GM10266 (cell line): Measurements from ENCODE around the gene KCNK2.

Experiments
- DNase-seq: peaks from one replicate; pipeline ENCODE4 v3.0.0; 2012; ENCODE audit errors: extremely low spot score
- CTCF ChIP-seq: IDR thresholded peaks from 2 replicates; pipeline ENCODE4 v1.5.1; 2012; ENCODE audit warnings: mild to moderate bottlenecking, low read depth; ENCODE audit not compliant: control insufficient read depth, insufficient read depth; ENCODE audit errors: missing control alignments

KCNK2 gene

GRCh38 chr1:215210167-215210566 is 127.6 kb downstream of the KCNK2 start:
- DNase-seq: no peak
- no peak for TF ChIP-seq CTCF

- no peak for TF ChIP-seq CTCF
- no peak for DNase-seq
Observed at GRCh38 chr1:215215846-215216245, 133.3 kb downstream of the KCNK2 start.

- no peak for DNase-seq
- TF ChIP-seq CTCF: no peak
Observed at GRCh38 chr1:215219372-215219771, 136.8 kb downstream of the KCNK2 start.

GRCh38 chr1:215220346-215220745 is 137.8 kb downstream of the KCNK2 start:
- TF ChIP-seq CTCF: no peak
- DNase-seq: no peak

GRCh38 chr1:215226757-215227156 is 144.2 kb downstream of the KCNK2 start:
- DNase-seq: no peak
- TF ChIP-seq CTCF: no peak

- no peak for DNase-seq
- TF ChIP-seq CTCF: no peak
Observed at GRCh38 chr1:215228193-215228592, 145.7 kb downstream of the KCNK2 start.

GRCh38 chr1:215241451-215241850 is 158.9 kb downstream of the KCNK2 start:
- no peak for DNase-seq
- TF ChIP-seq CTCF: no peak
